H1 (cell line): Measurements from ENCODE around the gene GRID2. TPM values are rescaled to one million over a fixed set of nuclear protein-coding genes. Genes with fewer than 3 reads are reported as not detected.

Experiments
- CTCF ChIA-PET: fragments of 300-600 bp; sonication (Branson Sonifier 250); formaldehyde crosslinking; loops from one replicate; lab custom pipeline; 2021; ENCODE audit not compliant: partially characterized antibody; lab: Charles Lee
- POLR2A ChIA-PET: fragments of 300-600 bp; sonication (Branson Sonifier 250); formaldehyde crosslinking; loops from one replicate; lab custom pipeline; 2021; ENCODE audit warnings: inconsistent platforms; ENCODE audit not compliant: partially characterized antibody; lab: Charles Lee
- DNase-seq, 2 experiments: peaks; one replicate each; pipeline versions ENCODE4 v3.0.0 to v3.0.0-alpha.2; 2010 to 2022; ENCODE audit warnings: low spot score in 2 of 2, low read depth in 1 of 2, mixed read lengths in 1 of 2
- FAIRE-seq: peaks from 2 replicates; lab custom pipeline; 2011; peaks lifted over from hg19 to GRCh38; lab: Jason Lieb, UNC
- H2AFZ ChIP-seq: 2 replicates; pipeline ENCODE4 v1.8.1; 2012; ENCODE audit warnings: low read length, inconsistent platforms
- H2AK5ac ChIP-seq: 2 replicates; pipeline ENCODE4 v1.6.1; 2013; ENCODE audit warnings: low read depth, low read length
- H2BK120ac ChIP-seq: replicated peaks from 2 replicates; pipeline ENCODE3; 2013; ENCODE audit warnings: low read depth, low read length, inconsistent platforms
- H2BK12ac ChIP-seq: 2 replicates; pipeline ENCODE4 v1.6.1; 2013; ENCODE audit warnings: low read depth, low read length
- H2BK15ac ChIP-seq: 2 replicates; pipeline ENCODE4 v1.6.1; 2013; ENCODE audit warnings: low read length
- H2BK20ac ChIP-seq: 2 replicates; pipeline ENCODE4 v1.6.1; 2013; ENCODE audit warnings: low read length
- H2BK5ac ChIP-seq: 2 replicates; pipeline ENCODE4 v1.6.1; 2013; ENCODE audit warnings: low read depth, low read length
- H3K14ac ChIP-seq: 2 replicates; pipeline ENCODE4 v1.6.1; 2013; ENCODE audit warnings: inconsistent platforms; ENCODE audit not compliant: insufficient read length
- H3K18ac ChIP-seq: 2 replicates; pipeline ENCODE4 v1.6.1; 2013; ENCODE audit warnings: low read length; ENCODE audit errors: extremely low read depth
- H3K23ac ChIP-seq: 2 replicates; pipeline ENCODE4 v1.6.1; 2013; ENCODE audit warnings: inconsistent platforms; ENCODE audit not compliant: insufficient read length
- H3K23me2 ChIP-seq: 2 replicates; pipeline ENCODE4 v1.6.1; 2013; ENCODE audit warnings: low read depth, low read length
- H3K27ac ChIP-seq: 2 replicates; pipeline ENCODE4 v1.6.1; 2011; ENCODE audit warnings: low read depth, low read length, inconsistent platforms
- H3K27me3 ChIP-seq, 4 experiments: replicated peaks in 1 of 4; 1 replicate in 1 of 4; 2 replicates in 3 of 4; pipeline versions ENCODE4 v1.6.1 to v1.8.1; 2011 to 2013; ENCODE audit warnings: low read length in 3 of 4, mild to moderate bottlenecking in 3 of 4, inconsistent platforms in 2 of 4, mixed read lengths in 2 of 4, moderate library complexity in 1 of 4; ENCODE audit not compliant: control insufficient read depth in 3 of 4, insufficient read depth in 3 of 4; ENCODE audit errors: extremely low read depth in 1 of 4
- H3K36me3 ChIP-seq, 4 experiments: 2 replicates each; pipeline versions ENCODE4 v1.6.1 to v1.8.1; 2011 to 2013; ENCODE audit warnings: mild to moderate bottlenecking in 4 of 4, low read length in 3 of 4, moderate library complexity in 2 of 4, control low read depth in 1 of 4, inconsistent platforms in 1 of 4; ENCODE audit not compliant: insufficient read depth in 4 of 4, control insufficient read depth in 2 of 4
- H3K4ac ChIP-seq: replicated peaks from 2 replicates; pipeline ENCODE3; 2013; ENCODE audit warnings: low read length, low read depth, mixed read lengths, inconsistent platforms; ENCODE audit not compliant: insufficient read length
- H3K4me1 ChIP-seq, 4 experiments: replicated peaks in 1 of 4; 1 replicate in 1 of 4; 2 replicates in 3 of 4; pipeline versions ENCODE4 v1.6.1 to v1.8.1; 2011 to 2013; ENCODE audit warnings: low read length in 3 of 4, inconsistent platforms in 2 of 4, mixed read lengths in 1 of 4; ENCODE audit not compliant: insufficient read depth in 4 of 4, control insufficient read depth in 3 of 4
- H3K4me2 ChIP-seq, 2 experiments: 2 replicates each; pipeline versions ENCODE4 v1.6.1 to v1.8.1; 2011 to 2013; ENCODE audit warnings: low read depth in 2 of 2, low read length in 2 of 2, control low read depth in 1 of 2, inconsistent platforms in 1 of 2, mild to moderate bottlenecking in 1 of 2; ENCODE audit not compliant: insufficient read depth in 1 of 2
- H3K4me3 ChIP-seq, 4 experiments: fragments of 200-600, 300-600 bp in 1 of 4; sonication (generic), shearing (Covaris generic), sonication (Bioruptor Twin) in 1 of 4; 2 replicates each; pipeline versions ENCODE4 v1.5.1 to v1.8.1; 2011 to 2016; ENCODE audit warnings: low read length in 4 of 4, low read depth in 3 of 4, control low read depth in 2 of 4, inconsistent platforms in 2 of 4, mild to moderate bottlenecking in 2 of 4, mixed read lengths in 1 of 4, moderate library complexity in 1 of 4; ENCODE audit not compliant: insufficient read depth in 2 of 4; ENCODE audit errors: extremely low read depth in 1 of 4
- H3K56ac ChIP-seq: replicated peaks from 2 replicates; pipeline ENCODE3; 2013; ENCODE audit warnings: low read depth, mild to moderate bottlenecking, mixed read lengths, low read length, inconsistent platforms; ENCODE audit not compliant: insufficient read length
- H3K79me1 ChIP-seq: 2 replicates; pipeline ENCODE4 v1.6.1; 2013; ENCODE audit warnings: low read depth, low read length, control low read depth
- H3K79me2 ChIP-seq, 2 experiments: 2 replicates each; pipeline versions ENCODE4 v1.6.1 to v1.8.1; 2012 to 2013; ENCODE audit warnings: low read length in 2 of 2, mild to moderate bottlenecking in 2 of 2, inconsistent platforms in 1 of 2; ENCODE audit not compliant: insufficient read depth in 2 of 2, control insufficient read depth in 1 of 2
- H3K9ac ChIP-seq, 4 experiments: replicated peaks in 1 of 4; 1 replicate in 1 of 4; 2 replicates in 3 of 4; pipeline versions ENCODE4 v1.6.1 to v1.8.1; 2011 to 2013; ENCODE audit warnings: low read depth in 3 of 4, low read length in 3 of 4, control low read depth in 2 of 4, mild to moderate bottlenecking in 2 of 4, moderate library complexity in 2 of 4, inconsistent platforms in 1 of 4; ENCODE audit errors: extremely low read depth in 1 of 4
- H3K9me3 ChIP-seq, 2 experiments: 2 replicates each; pipeline versions ENCODE4 v1.6.1 to v1.8.1; 2012 to 2013; ENCODE audit warnings: mild to moderate bottlenecking in 2 of 2, moderate library complexity in 2 of 2, control low read depth in 1 of 2, inconsistent platforms in 1 of 2, low read depth in 1 of 2, low read length in 1 of 2, mixed read lengths in 1 of 2; ENCODE audit not compliant: insufficient read depth in 2 of 2
- H4K20me1 ChIP-seq, 2 experiments: replicated peaks in 1 of 2; 2 replicates each; pipeline versions ENCODE3 to v1.8.1; 2011 to 2013; ENCODE audit warnings: inconsistent platforms in 2 of 2, low read length in 2 of 2, mild to moderate bottlenecking in 1 of 2; ENCODE audit not compliant: insufficient read depth in 2 of 2, control insufficient read depth in 1 of 2
- H4K5ac ChIP-seq: 2 replicates; pipeline ENCODE4 v1.6.1; 2013; ENCODE audit warnings: low read length, low read depth, mixed read lengths, inconsistent platforms; ENCODE audit not compliant: insufficient read length
- H4K8ac ChIP-seq: 2 replicates; pipeline ENCODE4 v1.8.0; 2013; ENCODE audit warnings: mild to moderate bottlenecking, moderate library complexity, low read length, inconsistent platforms; ENCODE audit not compliant: insufficient read depth; ENCODE audit errors: extremely low read depth
- H4K91ac ChIP-seq: replicated peaks from 2 replicates; pipeline ENCODE3; 2013; ENCODE audit warnings: low read length, mixed read lengths, inconsistent platforms; ENCODE audit not compliant: insufficient read length
- ASH2L ChIP-seq: fragments of 200-600, 300-600 bp; sonication (generic); IDR thresholded peaks from one replicate; pipeline ENCODE4 v1.7.1; 2017; ENCODE audit warnings: low read length
- FOSL1 ChIP-seq: IDR thresholded peaks from 2 replicates; pipeline ENCODE4 v1.6.1; 2011; ENCODE audit warnings: mild to moderate bottlenecking, low read depth, low read length, moderate library complexity; ENCODE audit not compliant: insufficient read depth
- KDM4A ChIP-seq: IDR thresholded peaks from one replicate; pipeline ENCODE4 v1.7.1; 2012; ENCODE audit warnings: low read depth, mild to moderate bottlenecking, moderate library complexity, low read length, inconsistent platforms; ENCODE audit not compliant: severe bottlenecking
- NRF1 ChIP-seq: IDR thresholded peaks from 2 replicates; pipeline ENCODE4 v1.6.1; 2011; ENCODE audit warnings: mild to moderate bottlenecking, low read depth, low read length, improper control_type of control experiment
- PHF8 ChIP-seq: fragments of 200-600 bp; sonication (generic); conservative IDR thresholded peaks from 2 replicates; pipeline ENCODE4 v1.7.1; 2012; ENCODE audit warnings: low read depth, mild to moderate bottlenecking, inconsistent platforms, low read length, moderate library complexity
- RNF2 ChIP-seq: fragments of 200-900, 300-1000 bp; sonication (generic); IDR thresholded peaks from 2 replicates; pipeline ENCODE4 v1.7.1; 2016; ENCODE audit warnings: borderline replicate concordance, low read depth, mild to moderate bottlenecking, antibody characterized with exemption, low read length; ENCODE audit not compliant: poor library complexity, severe bottlenecking; ENCODE audit errors: missing control alignments
- WGBS, 2 experiments: shearing (Covaris generic) in 1 of 2; methylation state at CpG; one replicate each; pipeline versions ENCODE4 v1.1.6 to v1.1.7; 2013 to 2015; ENCODE audit warnings: low lambda C conversion rate in 2 of 2, mixed read lengths in 2 of 2, inconsistent platforms in 1 of 2, low coverage in 1 of 2, missing lambda C conversion rate in 1 of 2; ENCODE audit not compliant: insufficient replicate concordance in 2 of 2, insufficient coverage in 1 of 2, insufficient read length in 1 of 2; ENCODE audit errors: extremely low coverage in 1 of 2, missing lambda C conversion rate in 1 of 2; 5-methylcytosine and 5-hydroxymethylcytosine counted together
- polyA plus RNA-seq, 7 experiments: library from polyadenylated mRNA; depleted of rRNA in 3 of 7; stranded (reverse) in 5 of 7; unstranded in 2 of 7; fragments of >200 nt in 5 of 7; fragments of 200-250 nt in 2 of 7; gene quantifications; 1 replicate in 5 of 7; 2 replicates in 1 of 7; 4 replicates in 1 of 7; pipeline versions ENCODE4 v1.2.1 to v1.2.3, GENCODE V29; 2011 to 2013; ENCODE audit warnings: missing spikeins in 2 of 7, mixed read lengths in 2 of 7
- total RNA-seq: library from RNA; stranded (reverse); fragmentation: NEBNext Ultra II Directional; extraction: Animal tissue kit (Norgen Biotek cat#: 25700); gene quantifications from 2 replicates; pipeline ENCODE4 v1.2.1, GENCODE V29; 2021

GRID2 gene
- total and polyA plus RNA-seq, 2 of the 8 experiments (the other 6 are each of a cell fraction or from before 2014, with no cell fraction given) = 31.1 to 81.9 TPM

DNA sequence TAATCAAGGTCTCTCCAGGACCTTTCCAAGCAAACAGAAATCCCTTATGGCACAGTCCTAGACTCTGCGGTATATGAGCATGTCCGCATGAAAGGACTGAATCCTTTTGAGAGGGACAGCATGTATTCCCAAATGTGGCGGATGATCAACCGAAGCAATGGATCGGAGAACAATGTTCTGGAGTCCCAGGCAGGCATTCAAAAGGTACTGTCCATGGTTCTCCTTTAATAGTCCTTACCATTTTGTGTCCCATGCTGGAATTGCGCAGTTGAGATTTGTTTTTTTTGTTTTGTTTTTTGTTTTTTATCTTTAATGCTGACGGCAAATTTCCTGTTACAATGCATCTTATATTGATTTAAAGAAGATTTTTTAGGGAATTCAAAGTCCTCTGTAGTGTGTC lies 1211.4 kb downstream of the GRID2 start:
- Histone ChIP-seq H3K79me1 (no peaks in the 10 kb centered on the region), H3K79me2 (no peaks in the 10 kb centered on the region), H3K27me3 (no peaks in the 10 kb centered on the region), H4K5ac (no peak overlapping the region), H2BK15ac (no peak overlapping the region), H4K20me1 (no peaks in the 10 kb centered on the region), H2BK5ac (no peak overlapping the region), H3K4ac (no peak overlapping the region), H3K14ac (no peak overlapping the region), H2BK20ac (no peak overlapping the region), H3K4me2 (no peak overlapping the region), H4K91ac (no peak overlapping the region), H3K23ac (no peak overlapping the region), H3K4me1 (no peaks in the 10 kb centered on the region), H2BK120ac (no peak overlapping the region), H3K18ac (no peak overlapping the region), H3K56ac (no peak overlapping the region), H3K36me3 (no peaks in the 10 kb centered on the region; a peak in 2 of 8 replicates), H3K23me2 (no peaks in the 10 kb centered on the region), H3K9me3 (no peaks in the 10 kb centered on the region), H4K8ac (no peak overlapping the region), H3K4me3 (no peak overlapping the region), H2AK5ac (no peak overlapping the region), H3K9ac (no peak overlapping the region), H2BK12ac (no peak overlapping the region), H3K27ac (no peak overlapping the region), H2AFZ (no peak overlapping the region)
- ChIA-PET POLR2A (no interaction called here), CTCF (no interaction called here)
- TF ChIP-seq KDM4A = no peak
- TF ChIP-seq RNF2 = no peak
- no peak for TF ChIP-seq PHF8
- TF ChIP-seq FOSL1 = no peak
- TF ChIP-seq NRF1 = no peak
- TF ChIP-seq ASH2L = no peak
- DNase-seq (no peak), FAIRE-seq (no peak)
- 91% methylated on average over 7 of the region's 7 CpGs; no CpG with 5 or more reads in 1 of the 2 experiments for WGBS, 2 experiments
